GM12891 (cell line): ENCODE data around the gene EFNB3.

Experiments used
- DNase-seq: peaks from one replicate; pipeline ENCODE4 v3.0.0; 2011; ENCODE audit warnings: low spot score; ENCODE audit not compliant: insufficient read length
- FAIRE-seq: peaks from 2 replicates; lab custom pipeline; 2011; peaks lifted over from hg19 to GRCh38; lab: Jason Lieb, UNC
- PAX5 ChIP-seq: IDR thresholded peaks from 2 replicates; pipeline ENCODE4 v1.6.1; 2011; ENCODE audit warnings: low read length, moderate library complexity, mild to moderate bottlenecking; ENCODE audit not compliant: insufficient read depth, severe bottlenecking
- POLR2A ChIP-seq: IDR thresholded peaks from 2 replicates; pipeline ENCODE4 v1.6.1; 2011; ENCODE audit warnings: low read depth, low read length, control low read depth
- POLR2AphosphoS5 ChIP-seq: IDR thresholded peaks from 2 replicates; pipeline ENCODE4 v1.6.1; 2011; ENCODE audit warnings: low read depth, low read length, control low read depth
- POU2F2 ChIP-seq: IDR thresholded peaks from 2 replicates; pipeline ENCODE4 v1.6.1; 2011; ENCODE audit warnings: low read depth, mild to moderate bottlenecking, control low read depth, low read length, moderate library complexity
- SPI1 ChIP-seq: IDR thresholded peaks from 2 replicates; pipeline ENCODE4 v1.6.1; 2011; ENCODE audit warnings: low read depth, low read length, control low read depth
- TAF1 ChIP-seq: IDR thresholded peaks from 2 replicates; pipeline ENCODE4 v1.6.1; 2011; ENCODE audit warnings: low read depth, low read length, control low read depth

The EFNB3 gene

GRCh38 chr17:7684851-7685532 lies 20.0 kb upstream of the EFNB3 start:
- FAIRE-seq (no peak), DNase-seq (no peak)
- TF ChIP-seq POU2F2, result no peak
- no peak for TF ChIP-seq SPI1
- no peak for TF ChIP-seq POLR2A
- TF ChIP-seq POLR2AphosphoS5, result no peak
- no peak for TF ChIP-seq TAF1
- TF ChIP-seq PAX5, result no peak

GRCh38 chr17:7685533-7686221 lies 19.3 kb upstream of the EFNB3 start:
- DNase-seq, result peak; percentile 68
- FAIRE-seq, result peak; percentile 83
- peak; percentile 30 for TF ChIP-seq PAX5
- TF ChIP-seq POLR2A, result peak; percentile 72
- TF ChIP-seq SPI1, result no peak

GRCh38 chr17:7686222-7687071 lies 18.6 kb upstream of the EFNB3 start:
- peak; percentile 89 for TF ChIP-seq TAF1
- peak; percentile 98 for TF ChIP-seq POLR2AphosphoS5
- TF ChIP-seq POU2F2, result peak; percentile 92
- TF ChIP-seq SPI1, result peak; percentile 35; the same call in 1 of the 2 replicates
- peak; percentile 98 for TF ChIP-seq POLR2A
- TF ChIP-seq PAX5, result no peak
- DNase-seq (no peak), FAIRE-seq (no peak)

- FAIRE-seq (peak; percentile 94), DNase-seq (peak; percentile 59)
- TF ChIP-seq POLR2A (peak; percentile 99), TAF1 (peak; percentile 93), PAX5 (no peak), POU2F2 (peak; percentile 92), POLR2AphosphoS5 (peak; percentile 99)
Observed at GRCh38 chr17:7687072-7687907, 17.7 kb upstream of the EFNB3 start, which contains the start of gene TP53. Gene TP53, minus strand, starts transcription at chr17:7687490. Its CDS starts 10,896 bp downstream, at chr17:7676594.

- DNase-seq, result peak; percentile 87
- peak; percentile 94 for FAIRE-seq
- TF ChIP-seq POLR2A (peak; percentile 51; the same call in 1 of the 2 replicates), TAF1 (no peak), SPI1 (0 out of 2 replicates have a peak, but pooled peaks have one; percentile 9), POLR2AphosphoS5 (peak; percentile 66; the same call in 1 of the 2 replicates)
Observed at GRCh38 chr17:7687908-7688807, 16.8 kb upstream of the EFNB3 start, which contains the start of gene WRAP53. Gene WRAP53, plus strand, starts transcription at chr17:7688477. Its CDS starts 172 bp downstream, at chr17:7688649.

- no peak for FAIRE-seq
- DNase-seq, result no peak
- no peak for TF ChIP-seq POU2F2
- TF ChIP-seq PAX5, result no peak
- no peak for TF ChIP-seq SPI1
- TF ChIP-seq POLR2A, result no peak
- no peak for TF ChIP-seq TAF1
- TF ChIP-seq POLR2AphosphoS5, result no peak
Observed at GRCh38 chr17:7688808-7689316, 16.1 kb upstream of the EFNB3 start.

GRCh38 chr17:7695586-7695985 lies 9.4 kb upstream of the EFNB3 start:
- no peak for DNase-seq
- FAIRE-seq, result no peak
- TF ChIP-seq TAF1 (no peak), POLR2AphosphoS5 (no peak), POU2F2 (no peak), POLR2A (no peak)
